Astrocyte (in vitro differentiated cells and primary cell): ENCODE results near the gene TPRX1. TPM values are rescaled to one million over a fixed set of nuclear protein-coding genes. Genes with fewer than 3 reads are reported as not detected.

ENCODE experiments used
- DNase-seq: peaks from one replicate; pipeline ENCODE4 v3.0.0-alpha.2; 2010; ENCODE audit warnings: low read depth
- FAIRE-seq: peaks from 2 replicates; lab custom pipeline; 2011; peaks lifted over from hg19 to GRCh38; lab: Jason Lieb, UNC
- H2AFZ ChIP-seq: 2 replicates; pipeline ENCODE4 v1.6.0; 2012; ENCODE audit warnings: low read depth, low read length, inconsistent platforms
- H3K27ac ChIP-seq: 2 replicates; pipeline ENCODE4 v1.5.1; 2011; ENCODE audit warnings: low read depth, low read length, inconsistent platforms
- H3K27me3 ChIP-seq: 2 replicates; pipeline ENCODE4 v1.6.0; 2011; ENCODE audit warnings: low read length, inconsistent platforms; ENCODE audit not compliant: insufficient read depth
- H3K36me3 ChIP-seq: 2 replicates; pipeline ENCODE4 v1.5.1; 2011; ENCODE audit warnings: low read length, inconsistent platforms; ENCODE audit not compliant: insufficient read depth
- H3K4me1 ChIP-seq: 2 replicates; pipeline ENCODE4 v1.5.1; 2011; ENCODE audit warnings: low read length, inconsistent platforms; ENCODE audit not compliant: insufficient read depth
- H3K4me2 ChIP-seq: 2 replicates; pipeline ENCODE4 v1.6.0; 2012; ENCODE audit warnings: low read length, inconsistent platforms
- H3K4me3 ChIP-seq: 2 replicates; pipeline ENCODE4 v1.5.1; 2011; ENCODE audit warnings: low read depth, mild to moderate bottlenecking, low read length, inconsistent platforms; ENCODE audit not compliant: insufficient read depth
- H3K79me2 ChIP-seq: 2 replicates; pipeline ENCODE4 v1.6.0; 2012; ENCODE audit warnings: mild to moderate bottlenecking, low read length, inconsistent platforms; ENCODE audit not compliant: insufficient read depth
- H3K9ac ChIP-seq: 2 replicates; pipeline ENCODE4 v1.6.0; 2012; ENCODE audit warnings: mild to moderate bottlenecking, low read length, inconsistent platforms
- H3K9me3 ChIP-seq: 2 replicates; pipeline ENCODE4 v1.5.1; 2012; ENCODE audit warnings: low read depth, mild to moderate bottlenecking, low read length, inconsistent platforms; ENCODE audit not compliant: insufficient read depth
- H4K20me1 ChIP-seq: 2 replicates; pipeline ENCODE4 v1.6.0; 2012; ENCODE audit warnings: low read length, inconsistent platforms; ENCODE audit not compliant: insufficient read depth
- H3K27ac Mint-ChIP-seq: one replicate; pipeline ENCODE4 v1.8.0; 2021; ENCODE audit warnings: mild to moderate bottlenecking, mixed read lengths; ENCODE audit not compliant: unreplicated experiment
- H3K27me3 Mint-ChIP-seq: one replicate; pipeline ENCODE4 v1.8.0; 2021; ENCODE audit warnings: low read depth, mixed read lengths; ENCODE audit not compliant: unreplicated experiment
- H3K36me3 Mint-ChIP-seq: one replicate; pipeline ENCODE4 v1.8.0; 2021; ENCODE audit warnings: low read depth, mixed read lengths; ENCODE audit not compliant: unreplicated experiment
- H3K4me1 Mint-ChIP-seq: one replicate; pipeline ENCODE4 v1.8.0; 2021; ENCODE audit warnings: low read depth, mixed read lengths; ENCODE audit not compliant: unreplicated experiment
- H3K4me3 Mint-ChIP-seq: one replicate; pipeline ENCODE4 v1.8.0; 2021; ENCODE audit warnings: mild to moderate bottlenecking, moderate library complexity, mixed read lengths; ENCODE audit not compliant: unreplicated experiment
- H3K9me3 Mint-ChIP-seq: one replicate; pipeline ENCODE4 v1.8.0; 2021; ENCODE audit warnings: mild to moderate bottlenecking, mixed read lengths; ENCODE audit not compliant: unreplicated experiment
- CTCF ChIP-seq: IDR thresholded peaks from 2 replicates; pipeline ENCODE4 v1.5.1; 2011; ENCODE audit warnings: low read depth, mild to moderate bottlenecking, inconsistent platforms, low read length, moderate library complexity; ENCODE audit not compliant: insufficient read depth
- EZH2 ChIP-seq: IDR thresholded peaks from 2 replicates; pipeline ENCODE4 v1.6.1; 2012; ENCODE audit warnings: mild to moderate bottlenecking, low read length, inconsistent platforms; ENCODE audit not compliant: insufficient read depth
- total RNA-seq: library from RNA; stranded (reverse); gene quantifications from 2 replicates; pipeline ENCODE4 v1.2.1, GENCODE V29; 2021

Gene TPRX1
- total RNA-seq, 1 donor from 2014 or later, result not detected

- H3K4me3 ChIP-seq, result no peak overlapping the region
- H3K36me3 ChIP-seq, result no peaks in the 10 kb centered on the region
- H3K9me3 ChIP-seq, result no peaks in the 10 kb centered on the region
- H3K9ac ChIP-seq, result no peak overlapping the region
- no peak overlapping the region for H3K4me3 Mint-ChIP-seq
- FAIRE-seq, result no peak
- DNase-seq, result no peak
- no peak overlapping the region for H3K27ac Mint-ChIP-seq
- no peak overlapping the region for H2AFZ ChIP-seq
- peaks cover under 1% of the 10 kb centered on the region for H3K36me3 Mint-ChIP-seq
- H3K4me1 Mint-ChIP-seq, result peaks cover 4% of the 10 kb centered on the region
- peaks cover 2% of the 10 kb centered on the region for H3K9me3 Mint-ChIP-seq
- no peaks in the 10 kb centered on the region for H4K20me1 ChIP-seq
- H3K27me3 Mint-ChIP-seq, result peaks cover 7% of the 10 kb centered on the region
- H3K27ac ChIP-seq, result no peak overlapping the region
- peaks cover 7% of the 10 kb centered on the region for H3K27me3 ChIP-seq
- TF ChIP-seq CTCF, result no peak
- no peak for TF ChIP-seq EZH2
- H3K4me1 ChIP-seq, result no peaks in the 10 kb centered on the region
- no peaks in the 10 kb centered on the region for H3K79me2 ChIP-seq
- no peak overlapping the region for H3K4me2 ChIP-seq
Observed at GRCh38 chr19:47826800-47827199, 22.4 kb upstream of the TPRX1 start.

- Mint-ChIP-seq H3K36me3 (peaks cover 1% of the 10 kb centered on the region), H3K9me3 (peaks cover 2% of the 10 kb centered on the region), H3K4me1 (peaks cover 8% of the 10 kb centered on the region), H3K27ac (no peak overlapping the region), H3K27me3 (peaks cover 21% of the 10 kb centered on the region), H3K4me3 (no peak overlapping the region)
- H3K79me2 ChIP-seq, result no peaks in the 10 kb centered on the region
- no peak overlapping the region for H3K4me2 ChIP-seq
- H3K9ac ChIP-seq, result no peak overlapping the region
- no peak overlapping the region for H3K27ac ChIP-seq
- H3K4me1 ChIP-seq, result no peaks in the 10 kb centered on the region
- H3K36me3 ChIP-seq, result no peaks in the 10 kb centered on the region
- H3K27me3 ChIP-seq, result peaks cover 18% of the 10 kb centered on the region
- TF ChIP-seq CTCF, result no peak
- no peak for TF ChIP-seq EZH2
- FAIRE-seq (no peak), DNase-seq (no peak)
- no peak overlapping the region for H2AFZ ChIP-seq
- H3K9me3 ChIP-seq, result no peaks in the 10 kb centered on the region
- H3K4me3 ChIP-seq, result no peak overlapping the region
- H4K20me1 ChIP-seq, result no peaks in the 10 kb centered on the region
Observed at GRCh38 chr19:47824396-47824795, 20.0 kb upstream of the TPRX1 start.

GRCh38 chr19:47821460-47822020 is 17.2 kb upstream of the TPRX1 start, which contains the start of gene CRX:
Gene CRX (plus strand): TSS chr19:47821937. CDS start chr19:47834444, 12,507 bp downstream.
- peaks cover 1% of the 10 kb centered on the region for H3K36me3 Mint-ChIP-seq
- H3K4me3 Mint-ChIP-seq, result no peak within 1 kb of the TSS
- Histone ChIP-seq H3K27ac (no peak within 1 kb of the TSS), H3K9ac (no peak within 1 kb of the TSS), H2AFZ (no peak within 1 kb of the TSS), H4K20me1 (no peaks in the 10 kb centered on the region), H3K27me3 (peaks cover 19% of the 10 kb centered on the region), H3K4me1 (no peaks in the 10 kb centered on the region), H3K4me2 (no peak within 1 kb of the TSS), H3K4me3 (no peak within 1 kb of the TSS), H3K79me2 (no peaks in the 10 kb centered on the region), H3K9me3 (no peaks in the 10 kb centered on the region), H3K36me3 (no peaks in the 10 kb centered on the region)
- FAIRE-seq (no peak), DNase-seq (no peak)
- peaks cover 1% of the 10 kb centered on the region for H3K9me3 Mint-ChIP-seq
- peaks cover 30% of the 10 kb centered on the region for H3K27me3 Mint-ChIP-seq
- H3K27ac Mint-ChIP-seq, result no peak within 1 kb of the TSS
- TF ChIP-seq CTCF, result no peak
- TF ChIP-seq EZH2, result no peak
- H3K4me1 Mint-ChIP-seq, result peaks cover 8% of the 10 kb centered on the region
